GM19395 (cell line): ENCODE results near the gene EFNB1.

ENCODE experiments used
- ATAC-seq: cut with Tn5 transposase; IDR thresholded peaks from one replicate; pipeline ENCODE4 v1.9.1; 2021; ENCODE audit warnings: mild to moderate bottlenecking, moderate library complexity; ENCODE audit not compliant: unreplicated experiment

The EFNB1 gene

DNA sequence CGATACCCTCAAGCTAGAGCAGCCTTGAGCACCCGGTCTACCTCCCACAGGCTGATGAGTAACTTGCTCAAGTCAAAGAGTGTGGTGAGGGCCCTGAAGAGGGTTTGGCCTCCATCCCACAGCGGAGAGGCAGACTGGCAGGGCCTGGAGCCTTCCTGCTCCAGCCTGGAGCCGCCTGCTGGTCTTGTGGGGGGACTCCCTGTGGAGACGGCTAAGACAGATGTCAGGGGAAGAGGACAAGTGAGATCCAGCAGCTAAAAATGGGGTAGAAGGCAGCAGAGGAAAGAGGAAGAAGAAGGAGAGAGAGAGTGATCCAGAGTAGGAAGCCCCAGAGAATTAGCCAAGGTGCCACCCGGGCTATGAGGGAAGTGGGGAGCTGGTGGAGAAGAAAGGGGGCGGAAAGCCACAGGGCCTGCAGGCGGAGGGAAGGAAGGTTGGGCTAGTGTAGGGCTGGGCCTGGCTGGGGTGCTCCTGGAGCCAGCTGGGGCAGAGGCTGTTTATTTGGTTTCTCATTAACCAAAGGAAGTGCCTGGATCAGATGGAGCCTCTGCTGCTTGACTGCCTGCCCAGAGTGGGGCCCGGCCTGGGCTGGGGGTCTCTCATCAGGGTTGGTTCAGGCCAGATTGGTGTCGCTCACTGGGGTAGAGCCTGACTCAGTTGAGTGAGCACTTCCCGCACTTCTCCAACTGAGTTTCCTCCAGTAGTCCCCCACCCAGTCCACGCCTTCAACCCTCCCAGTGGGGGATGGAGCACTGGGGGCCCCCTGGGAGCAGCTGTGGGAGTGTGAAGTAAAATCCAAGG is 14.2 kb downstream of the EFNB1 start:
- ATAC-seq = no peak

DNA sequence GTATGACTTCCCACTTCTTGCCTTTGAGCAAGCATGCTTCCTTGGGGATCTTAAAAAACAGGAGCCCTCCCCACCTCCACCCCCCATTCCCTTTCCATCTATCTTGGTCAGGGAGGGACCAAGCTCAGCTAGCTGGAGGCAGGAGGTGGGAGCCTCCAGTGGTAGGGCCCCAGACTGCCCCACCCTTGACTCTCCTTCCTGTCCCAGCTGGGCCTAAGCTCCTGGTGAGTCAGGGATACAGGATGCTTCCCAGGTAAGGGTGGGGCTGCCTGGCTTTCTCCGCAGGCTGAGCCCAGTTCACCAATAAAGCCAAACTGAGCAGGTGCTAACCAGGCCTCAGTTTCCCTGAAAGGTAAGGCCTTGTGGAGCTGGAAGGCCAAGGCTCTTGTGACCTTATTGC is 15.2 kb downstream of the EFNB1 start:
- no peak for ATAC-seq

DNA sequence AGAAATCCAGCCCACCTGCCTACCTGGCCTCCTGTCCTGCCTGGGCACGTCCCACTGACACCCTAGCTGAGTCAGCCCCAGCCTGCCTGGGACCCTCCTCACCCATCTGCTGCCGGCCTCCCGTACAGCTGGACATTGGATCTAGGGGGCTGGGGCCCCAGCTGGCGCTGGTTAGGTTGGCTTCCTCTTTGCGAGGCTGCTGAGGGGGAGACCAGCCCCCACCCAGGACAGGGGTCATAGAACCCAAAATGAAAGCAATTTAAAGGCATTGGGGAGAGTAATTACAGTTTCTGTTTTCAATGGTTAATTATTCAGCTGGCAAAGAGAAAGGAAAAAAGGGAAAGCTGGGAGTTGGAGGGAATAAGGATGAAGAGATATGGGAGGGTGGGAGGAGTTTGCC is 15.8 kb downstream of the EFNB1 start:
- ATAC-seq = no peak

DNA sequence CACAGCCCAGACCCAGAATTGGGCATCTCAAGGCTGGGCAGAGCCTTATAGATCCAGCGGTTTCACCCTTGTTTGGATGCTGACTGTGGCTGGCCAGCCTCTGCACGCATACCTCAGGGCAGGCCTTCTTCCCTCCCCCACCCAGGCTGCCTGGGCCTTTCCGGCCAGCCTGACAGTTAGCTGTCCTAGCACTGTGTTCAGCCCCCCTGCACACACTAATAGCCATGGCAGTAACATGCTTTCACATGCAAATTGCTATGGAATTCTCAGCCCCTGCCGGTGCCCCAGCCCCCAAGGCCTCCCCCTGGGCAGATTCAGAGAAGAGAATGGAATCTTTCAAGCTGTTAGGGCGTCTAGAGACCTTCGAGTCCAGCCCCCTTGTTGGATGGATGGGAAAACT is 17.7 kb downstream of the EFNB1 start:
- no peak for ATAC-seq

DNA sequence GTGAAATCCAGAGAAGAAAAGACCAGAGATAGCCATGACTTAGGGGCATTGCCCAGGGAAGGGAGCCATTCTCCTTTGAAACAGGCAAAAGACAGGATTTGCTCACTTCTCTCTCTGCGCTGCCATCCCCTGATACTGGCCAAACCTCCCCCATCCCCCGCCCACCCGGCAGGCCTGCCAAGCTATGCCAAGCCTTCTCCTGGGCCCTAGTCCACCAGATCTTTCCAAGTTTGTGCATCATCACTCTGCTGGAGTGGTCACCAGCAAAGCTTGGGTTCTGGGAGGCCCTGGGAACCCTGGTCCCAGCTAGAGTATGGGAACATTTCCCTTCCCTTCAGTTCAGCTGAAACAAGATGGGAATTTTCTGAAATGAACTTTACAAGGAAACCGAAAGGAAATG is 18.4 kb downstream of the EFNB1 start:
- no peak for ATAC-seq

DNA sequence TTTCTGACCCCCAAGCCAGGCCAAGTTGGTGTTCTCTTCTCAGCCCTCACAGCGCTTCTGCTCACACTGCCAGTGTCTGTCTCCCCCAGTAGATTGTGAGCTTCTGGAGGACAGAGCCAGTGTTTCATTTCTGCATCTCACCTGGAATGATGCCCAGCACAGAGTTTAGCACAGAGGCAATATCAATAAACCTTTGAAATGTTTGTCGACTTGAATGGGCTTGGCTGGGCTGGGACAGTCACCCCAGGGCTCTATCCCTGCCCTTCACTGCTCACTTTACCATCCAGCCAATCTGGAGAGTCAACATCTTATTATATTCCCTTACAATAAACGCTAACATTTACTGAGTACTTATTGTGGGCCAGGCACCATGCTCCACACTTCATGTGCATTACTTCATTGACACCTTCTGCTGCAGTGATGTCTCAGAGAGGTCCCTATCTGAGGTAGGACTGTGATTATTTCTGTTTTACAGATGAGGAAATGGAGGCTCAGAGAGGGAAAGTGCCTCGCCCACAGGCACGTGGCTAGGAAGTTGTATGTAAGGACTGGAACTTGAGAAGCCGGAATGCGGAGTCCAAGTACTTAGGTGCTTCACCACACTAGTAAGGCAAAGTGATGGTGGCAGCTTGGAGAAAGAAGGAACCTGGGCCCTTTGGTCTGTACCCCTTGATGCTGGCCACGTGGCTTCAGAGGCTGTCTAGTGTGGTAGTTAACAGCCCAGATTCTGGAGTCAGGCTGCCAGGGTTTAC is 19.5 kb downstream of the EFNB1 start:
- no peak for ATAC-seq

DNA sequence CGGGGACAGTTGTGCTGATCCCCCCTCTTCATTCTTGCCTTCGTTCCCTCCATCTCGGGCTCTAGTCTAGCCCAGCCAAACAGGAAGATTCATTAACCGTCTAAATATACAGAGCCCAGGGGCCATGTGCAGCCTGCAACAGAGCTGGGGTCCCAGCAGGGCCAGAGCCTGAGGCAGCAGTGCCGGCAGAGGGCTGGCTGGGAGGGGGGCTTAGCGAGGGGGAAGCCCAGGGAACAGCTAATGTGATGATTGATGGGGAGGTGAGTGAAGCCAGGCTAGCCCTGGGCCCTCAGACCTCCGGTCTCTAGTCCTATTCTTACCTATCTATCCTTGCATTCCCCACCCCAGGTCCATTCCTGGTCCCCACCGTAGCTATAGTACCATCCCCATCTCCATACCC is 22.3 kb downstream of the EFNB1 start:
- ATAC-seq = no peak

DNA sequence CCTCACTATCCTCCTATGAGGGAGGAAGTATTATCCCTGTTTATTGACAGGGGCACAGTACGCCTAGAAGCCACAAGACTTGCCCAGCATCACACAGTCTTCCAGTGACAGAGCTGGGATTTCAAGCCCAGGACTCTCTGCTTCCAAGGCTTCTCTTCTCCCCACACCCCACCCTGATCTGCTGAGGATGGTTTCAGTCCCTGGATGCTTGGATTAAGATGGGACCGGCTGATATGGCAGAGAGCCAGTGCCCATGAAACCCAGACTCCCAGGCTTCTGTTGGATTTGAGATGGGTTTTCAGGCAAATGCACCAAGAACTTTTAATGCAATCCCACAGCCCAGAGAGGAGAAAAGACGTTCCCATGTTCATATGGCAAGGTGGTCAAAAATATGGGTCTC is 23.2 kb downstream of the EFNB1 start:
- no peak for ATAC-seq

DNA sequence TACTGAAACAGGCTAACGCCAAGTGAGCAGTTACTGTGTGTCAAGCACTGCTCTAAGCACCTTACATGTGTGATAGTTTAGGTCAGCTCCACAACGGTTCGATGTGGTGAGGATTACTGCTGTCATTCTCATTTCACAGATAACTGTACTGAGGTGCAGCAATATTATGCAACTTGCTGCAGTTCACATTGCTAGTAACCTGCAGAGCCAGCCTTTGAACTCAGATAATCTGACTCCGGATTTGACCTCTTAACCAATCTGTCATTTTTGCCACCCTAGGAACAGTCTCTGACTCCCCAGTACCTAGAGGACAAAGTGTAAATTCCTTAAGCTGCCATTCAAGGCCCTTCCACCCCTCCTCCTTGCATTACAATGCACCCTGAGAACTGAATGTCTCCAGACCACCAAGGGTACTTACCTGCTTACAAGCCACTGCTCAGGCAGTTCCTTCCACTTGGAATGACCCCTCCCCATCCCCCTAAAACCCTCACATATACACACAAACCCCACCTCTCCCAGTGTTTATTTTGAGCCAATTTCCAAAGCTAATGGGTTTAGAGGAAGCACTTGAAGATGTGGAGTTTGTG is 24.9 kb downstream of the EFNB1 start:
- no peak for ATAC-seq

DNA sequence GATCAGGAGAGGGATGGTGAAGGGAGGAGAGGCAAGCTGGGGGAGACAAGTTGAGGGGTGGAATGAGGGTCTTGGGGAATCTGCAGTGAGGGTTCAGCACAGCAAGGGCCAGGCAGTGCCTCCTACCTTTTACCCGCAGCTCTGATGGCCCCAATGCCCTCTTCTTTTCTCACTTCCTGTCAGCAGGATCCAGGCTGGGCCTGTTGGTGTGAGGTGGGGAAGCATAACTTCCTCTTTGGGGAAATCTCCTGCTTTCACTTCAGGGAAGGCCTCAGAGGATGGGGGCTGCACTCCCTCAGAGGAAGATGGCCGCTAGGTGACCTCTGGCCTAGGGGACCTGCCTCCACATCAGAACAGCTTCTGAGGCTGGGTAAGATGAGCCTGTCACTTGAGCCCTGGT is 36.5 kb downstream of the EFNB1 start:
- no peak for ATAC-seq

DNA sequence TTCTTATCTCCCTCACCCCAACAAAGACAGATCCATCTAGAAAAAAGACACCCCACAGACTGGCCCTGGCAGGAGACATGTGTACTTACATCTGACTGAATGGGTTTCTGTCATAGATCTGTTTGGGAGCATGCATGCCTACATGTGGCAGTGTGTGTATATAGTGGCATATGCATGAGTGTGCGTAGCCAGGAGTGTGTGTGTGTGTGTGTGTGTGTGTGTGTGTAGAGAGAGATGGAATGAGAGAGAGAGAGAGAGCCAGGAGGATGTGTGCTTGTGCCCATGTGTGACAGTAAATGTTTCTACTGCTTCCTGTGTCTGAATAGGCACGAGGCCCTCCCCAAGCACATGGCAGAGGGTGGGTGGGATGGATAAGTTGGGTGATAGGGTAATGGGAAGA is 37.1 kb downstream of the EFNB1 start:
- ATAC-seq = no peak

DNA sequence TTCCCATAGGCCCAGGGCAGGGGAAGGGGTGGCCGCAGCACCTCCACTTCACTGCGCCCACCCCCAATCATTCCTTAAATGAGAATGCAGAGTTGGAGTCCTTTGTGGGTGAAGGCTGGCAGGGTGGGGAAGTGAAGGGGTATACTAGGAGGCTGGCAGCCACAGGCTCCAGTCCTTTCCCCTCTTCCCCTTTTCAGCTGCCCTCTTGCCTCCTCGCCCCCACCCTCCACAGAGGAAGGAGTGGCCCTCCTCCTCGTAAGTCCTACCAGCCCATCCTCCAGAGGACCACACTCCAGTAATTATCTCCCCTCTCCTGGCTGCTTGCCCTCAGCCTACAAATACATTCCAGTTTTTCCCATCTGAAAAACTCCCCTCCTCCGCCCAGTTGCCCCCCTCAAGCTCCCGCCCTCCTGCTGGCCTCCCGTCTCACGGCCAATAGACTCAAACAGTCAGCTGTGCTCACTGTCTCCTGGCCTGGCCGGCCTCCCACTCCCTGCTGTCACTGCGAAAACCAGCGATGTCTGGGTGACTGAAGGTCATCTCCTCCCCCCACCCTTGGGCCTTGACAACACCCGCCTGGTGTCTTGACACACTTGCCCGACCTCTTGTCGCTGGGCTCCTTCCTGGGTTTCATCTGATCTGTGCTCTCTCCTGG is 38.8 kb downstream of the EFNB1 start:
- ATAC-seq = no peak

DNA sequence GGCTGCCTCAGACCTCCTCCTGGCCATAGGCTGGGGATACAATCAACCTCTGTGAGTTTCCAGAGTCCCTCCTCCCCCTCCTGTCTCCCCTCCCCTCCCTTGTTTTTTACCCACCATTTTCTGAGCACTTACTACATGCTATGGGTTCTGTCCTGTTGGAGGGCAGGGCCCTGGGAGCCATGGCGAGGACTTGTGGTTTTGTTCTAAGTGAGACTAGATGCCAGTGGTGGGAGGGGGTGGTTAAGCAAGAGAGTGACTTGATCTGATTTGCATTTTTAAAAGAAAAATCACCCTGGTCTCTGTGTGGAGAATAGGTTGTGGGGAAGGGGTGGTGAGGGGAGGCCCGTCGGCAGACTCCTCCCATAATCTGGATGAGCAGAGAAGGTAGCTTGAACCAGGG is 39.5 kb downstream of the EFNB1 start:
- no peak for ATAC-seq

DNA sequence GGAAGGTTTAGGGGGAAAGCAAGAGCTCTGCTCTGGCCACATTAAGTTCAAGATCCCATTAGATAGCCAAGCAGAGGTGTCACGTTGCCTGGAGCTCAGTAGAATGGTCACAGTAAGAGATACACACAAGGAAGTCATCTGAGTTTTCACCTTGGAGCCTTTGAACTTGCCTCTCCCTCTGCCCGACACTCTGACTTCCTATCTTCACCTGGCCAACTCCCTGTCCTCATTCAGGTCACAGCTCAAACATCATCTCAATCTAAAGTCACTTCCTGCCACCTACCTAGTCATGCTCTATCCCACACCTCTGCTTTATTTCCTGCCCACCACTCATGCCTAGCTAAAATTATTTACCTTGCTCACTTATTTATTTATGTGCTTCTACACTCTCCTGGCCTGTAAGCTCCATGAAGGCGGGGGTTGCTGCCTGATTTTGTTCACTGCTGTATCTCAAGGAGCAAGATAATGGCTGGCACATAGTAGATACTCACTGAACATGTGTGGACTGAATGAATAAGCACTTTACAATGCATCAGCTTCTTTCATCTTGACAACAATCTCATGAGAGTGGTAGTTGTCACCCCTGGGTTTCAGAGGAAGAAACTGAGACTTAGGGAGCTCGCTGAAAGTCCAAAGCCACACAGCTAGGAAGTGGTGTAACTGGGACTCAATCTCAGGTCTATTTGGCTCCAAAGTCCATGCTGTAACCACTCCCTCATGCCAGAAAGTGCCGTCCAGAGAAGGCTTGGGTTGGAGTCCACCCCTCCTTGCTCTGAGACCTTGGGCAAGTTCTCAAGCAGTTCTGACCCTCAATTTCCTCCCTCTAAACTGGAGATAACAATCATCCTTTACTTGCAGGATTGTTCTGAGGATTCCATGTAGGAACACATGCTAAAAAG is 40.3 kb downstream of the EFNB1 start:
- ATAC-seq = no peak

DNA sequence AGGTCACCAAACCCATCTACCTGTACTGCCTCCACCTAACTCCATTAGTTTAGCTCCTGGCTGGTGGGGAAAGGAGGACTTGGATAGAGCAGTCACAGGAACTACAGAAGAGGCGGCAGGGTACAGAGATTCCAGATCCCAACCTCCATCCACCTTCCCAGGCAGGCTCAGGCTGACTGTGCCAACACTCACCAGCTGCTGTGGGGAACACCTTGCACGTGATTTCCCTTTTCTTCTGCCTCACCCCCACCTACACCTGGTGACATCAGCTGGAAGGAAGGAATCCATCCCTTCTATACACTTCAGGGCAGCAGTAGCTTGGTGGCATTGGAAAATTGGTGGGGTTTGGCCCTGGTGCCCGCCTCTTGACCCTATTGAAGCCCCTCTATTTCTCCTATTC is 41.5 kb downstream of the EFNB1 start:
- ATAC-seq = no peak

DNA sequence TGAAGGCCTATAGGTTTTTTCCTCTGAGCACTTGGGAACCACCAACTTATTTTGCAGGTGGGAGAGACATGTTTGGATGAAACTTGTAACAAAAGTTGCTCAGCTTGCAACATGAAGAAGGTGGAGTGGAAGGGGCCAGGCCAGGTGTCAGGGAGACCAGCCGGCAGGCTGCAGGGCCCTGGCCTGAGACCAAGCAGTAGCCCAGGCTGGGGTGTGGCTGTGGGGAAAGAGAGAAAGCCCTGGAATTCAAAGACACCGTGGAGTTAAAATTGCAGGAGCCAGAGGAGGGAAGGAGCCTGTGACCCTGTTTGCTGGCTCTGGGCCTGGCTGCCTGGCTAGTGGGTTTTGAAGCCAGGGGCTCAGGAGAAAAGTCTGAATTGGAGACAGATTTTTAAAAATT is 43.4 kb downstream of the EFNB1 start:
- ATAC-seq = no peak

DNA sequence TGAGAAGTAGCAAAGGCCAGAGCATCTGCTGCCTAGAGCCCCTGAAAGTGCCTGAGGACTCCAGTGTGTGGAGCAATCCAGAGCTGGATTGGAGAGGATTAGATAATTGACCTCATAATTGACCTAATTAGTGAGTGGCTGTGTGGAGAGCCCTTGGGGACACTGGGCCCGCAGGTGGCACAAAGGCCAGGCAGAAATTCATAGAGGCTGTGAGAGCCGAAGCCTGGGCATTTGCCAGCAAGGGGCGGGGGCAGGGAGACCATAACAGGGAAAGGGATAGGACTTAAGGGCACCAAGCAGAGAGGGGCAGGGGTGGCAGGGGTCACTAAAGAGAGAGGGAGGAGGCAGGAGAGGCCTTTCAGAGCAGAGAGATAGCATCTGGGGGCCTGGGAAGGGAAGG is 45.3 kb downstream of the EFNB1 start:
- ATAC-seq = no peak

DNA sequence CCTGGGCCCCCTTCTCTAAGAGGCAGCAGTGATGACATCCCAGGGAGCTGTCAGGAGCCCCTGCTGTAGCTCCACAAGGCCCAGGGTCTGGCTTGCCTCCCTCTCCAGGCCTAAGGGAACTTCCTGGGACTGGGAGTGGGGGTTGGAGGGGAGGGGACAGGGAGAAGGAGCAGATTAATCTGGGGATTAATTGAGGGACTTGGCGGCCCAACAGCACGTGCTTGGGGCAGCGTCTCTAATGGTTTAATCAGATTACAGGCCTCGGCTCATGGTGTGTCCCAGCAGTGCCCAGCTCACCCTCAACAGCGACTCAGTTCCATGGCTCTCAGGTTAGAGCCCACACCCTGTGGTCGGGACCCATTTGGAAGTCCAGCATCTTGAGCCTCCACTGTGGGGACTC is 47.9 kb downstream of the EFNB1 start:
- ATAC-seq = no peak

DNA sequence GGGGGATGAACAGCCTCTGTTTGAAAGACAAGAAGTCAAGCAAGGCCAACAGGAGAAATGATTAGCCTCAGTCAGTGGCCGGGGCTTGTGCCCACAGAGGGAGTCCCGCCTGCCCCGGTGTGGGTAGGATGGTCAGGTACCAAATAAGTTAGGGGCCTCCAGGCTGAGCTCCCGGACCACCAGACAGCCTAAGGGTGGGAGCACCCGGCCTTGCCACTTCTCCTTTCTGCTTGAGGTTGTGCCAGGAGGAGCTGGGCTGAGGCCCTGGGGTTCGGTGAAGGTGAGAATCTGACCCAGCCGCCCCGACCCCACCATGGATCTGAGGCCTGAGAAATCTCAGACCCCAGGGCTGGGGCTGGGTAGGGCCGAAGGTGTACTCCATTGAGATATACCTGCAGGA is 48.8 kb downstream of the EFNB1 start:
- ATAC-seq = no peak

DNA sequence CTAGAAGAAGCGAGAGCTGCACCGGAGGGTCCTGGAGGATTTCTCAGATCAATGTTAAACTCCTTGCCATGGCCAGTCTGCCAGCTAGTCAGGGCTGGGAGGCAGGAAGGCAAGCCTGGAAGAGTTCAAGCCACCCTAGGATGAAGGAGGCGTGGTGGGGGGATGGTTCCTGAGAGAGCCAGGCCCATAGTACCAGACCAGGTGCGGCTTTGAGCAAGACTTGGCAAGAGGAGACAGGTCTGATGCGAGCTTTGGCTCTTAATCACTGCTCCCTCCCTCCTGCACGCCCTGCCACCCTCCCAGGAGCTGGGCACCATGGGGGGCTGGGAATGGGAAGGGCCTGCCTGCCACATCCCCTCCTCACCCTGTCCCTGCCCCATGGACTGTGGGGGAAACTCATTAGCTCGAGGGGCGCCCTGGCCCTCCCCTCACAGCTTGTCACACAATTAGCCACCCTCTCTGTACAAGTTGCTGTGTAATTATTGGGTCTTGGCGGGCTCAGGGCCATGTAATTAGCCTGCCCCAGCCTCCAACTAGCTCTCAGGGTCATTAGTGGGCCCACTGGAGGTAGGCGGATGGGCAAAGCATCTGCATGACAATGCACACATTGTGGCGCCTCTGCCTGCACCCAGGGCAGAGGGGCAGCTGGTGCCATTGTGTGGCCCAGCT is 50.3 kb downstream of the EFNB1 start:
- no peak for ATAC-seq
